DMS79 (cell line): ENCODE data around the gene CPSF4L.

ENCODE experiments used
- DNase-seq: peaks from one replicate; lab custom pipeline; 2025; lab: John Stamatoyannopoulos, UW

Gene CPSF4L

DNA sequence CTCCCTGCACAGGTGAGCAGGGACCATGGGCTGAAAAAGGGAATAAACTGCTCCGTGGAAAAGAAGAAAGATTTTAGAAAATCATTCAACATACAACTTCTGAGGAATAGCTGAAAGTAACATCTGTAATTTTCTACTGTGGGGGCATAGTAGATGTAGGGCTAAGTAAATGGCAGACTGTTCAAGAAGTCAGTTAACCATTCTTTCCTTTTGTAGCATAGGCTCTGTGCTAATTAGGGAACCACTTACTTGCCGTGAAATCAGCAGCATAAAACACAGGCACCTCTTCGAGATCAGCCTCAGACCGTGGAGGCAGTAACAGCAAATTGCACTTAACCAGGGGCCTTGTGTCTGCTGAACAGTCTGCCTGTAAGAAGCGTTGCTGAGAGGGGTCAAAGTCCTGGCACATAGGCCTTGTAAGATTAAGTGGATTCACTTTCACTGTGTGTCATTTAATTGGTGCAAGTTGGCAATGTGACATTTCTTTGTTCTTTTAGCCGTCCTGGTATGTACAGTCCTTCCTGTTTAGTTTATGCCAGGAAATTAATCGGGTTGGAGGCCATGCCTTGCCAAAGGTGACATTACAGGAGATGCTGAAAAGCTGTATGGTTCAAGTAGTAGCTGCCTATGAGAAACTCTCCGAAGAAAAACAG lies 58.4 kb downstream of the CPSF4L start:
- DNase-seq: no peak

DNA sequence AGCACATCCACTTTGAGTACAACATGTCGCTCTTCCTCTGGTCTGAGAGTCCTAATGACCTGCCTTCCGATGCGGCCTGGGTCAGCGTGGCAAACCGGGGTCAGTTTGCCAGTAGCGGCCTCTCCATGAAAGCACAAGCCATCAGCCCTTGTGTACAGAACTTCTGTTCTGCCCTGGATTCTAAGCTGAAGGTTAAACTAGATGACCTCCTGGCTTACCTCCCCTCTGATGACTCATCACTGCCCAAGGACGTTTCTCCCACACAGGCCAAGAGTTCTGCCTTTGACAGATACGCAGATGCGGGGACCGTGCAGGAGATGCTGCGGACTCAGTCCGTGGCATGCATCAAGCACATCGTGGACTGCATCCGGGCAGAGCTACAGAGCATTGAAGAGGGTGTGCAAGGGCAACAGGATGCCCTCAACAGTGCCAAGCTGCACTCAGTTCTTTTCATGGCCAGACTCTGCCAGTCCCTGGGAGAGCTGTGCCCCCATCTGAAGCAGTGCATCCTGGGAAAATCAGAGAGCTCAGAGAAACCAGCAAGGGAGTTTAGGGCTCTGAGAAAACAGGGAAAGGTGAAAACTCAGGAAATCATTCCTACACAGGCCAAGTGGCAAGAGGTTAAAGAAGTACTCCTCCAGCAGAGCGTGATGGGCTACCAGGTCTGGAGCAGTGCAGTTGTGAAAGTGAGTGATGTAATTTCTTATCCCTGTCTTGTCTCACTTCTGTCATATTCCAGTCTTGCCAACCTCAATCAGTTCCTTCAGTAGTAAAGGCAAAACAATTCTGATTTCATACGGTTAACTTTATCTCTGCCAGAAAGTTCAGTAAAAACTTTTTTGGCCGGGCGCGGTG lies 60.2 kb downstream of the CPSF4L start:
- no peak for DNase-seq

DNA sequence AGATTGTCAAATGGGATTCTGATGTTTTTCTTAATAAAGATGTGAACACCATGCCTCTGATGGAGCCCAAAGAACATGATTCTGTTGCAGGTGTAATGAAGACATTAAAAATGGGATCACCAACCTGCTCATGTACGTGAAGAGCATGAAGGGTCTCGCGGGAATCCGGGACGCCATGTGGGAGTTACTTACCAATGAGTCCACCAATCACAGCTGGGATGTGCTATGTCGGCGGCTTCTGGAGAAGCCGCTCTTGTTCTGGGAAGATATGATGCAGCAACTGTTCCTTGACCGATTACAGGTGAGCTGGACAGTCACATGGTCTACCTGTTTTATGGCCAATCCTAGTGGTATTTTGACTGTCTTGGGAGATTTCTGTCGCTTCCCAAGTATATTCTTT lies 61.2 kb downstream of the CPSF4L start:
- no peak for DNase-seq

DNA sequence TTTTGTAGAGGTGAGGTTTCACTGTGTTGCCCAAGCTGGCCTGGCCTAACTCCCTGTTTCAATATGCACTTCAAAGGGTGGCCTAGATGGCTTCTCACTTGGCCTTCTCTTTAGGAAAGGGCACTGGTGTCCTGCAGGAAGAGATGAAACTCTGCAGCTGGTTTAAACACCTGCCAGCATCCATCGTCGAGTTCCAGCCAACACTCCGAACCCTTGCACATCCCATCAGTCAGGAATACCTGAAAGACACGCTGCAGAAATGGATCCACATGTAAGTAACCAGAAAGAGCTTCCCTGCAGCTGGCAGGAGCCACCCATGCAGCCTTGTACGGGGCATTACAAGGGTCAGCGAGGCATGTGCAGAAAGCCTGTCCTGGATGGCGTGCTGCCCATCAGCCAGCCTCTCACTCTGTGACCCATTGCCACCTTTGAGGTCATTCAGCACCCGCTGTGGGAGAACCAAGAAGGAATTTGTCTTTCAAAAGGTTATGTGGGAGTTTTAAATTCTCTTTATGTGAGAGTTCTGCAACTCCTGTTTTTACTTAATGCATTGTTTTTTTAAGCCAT lies 61.8 kb downstream of the CPSF4L start:
- no peak for DNase-seq

DNA sequence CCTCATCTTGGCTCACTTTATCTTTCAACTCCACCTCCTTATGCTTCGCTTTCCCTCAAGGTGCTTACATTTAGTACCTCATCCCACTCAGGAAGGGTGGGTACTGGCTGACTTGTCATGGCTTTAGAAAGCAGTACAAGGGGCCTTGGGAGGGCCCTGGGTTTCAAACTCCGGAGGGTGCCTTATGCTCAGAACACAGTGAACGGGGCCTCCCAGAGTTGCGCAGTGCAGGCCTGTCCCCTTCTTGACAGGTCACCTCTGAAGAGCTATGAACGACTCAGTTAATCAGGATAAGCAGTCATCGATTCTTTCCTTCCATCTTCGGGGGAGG lies 62.8 kb downstream of the CPSF4L start:
- no peak for DNase-seq
